AG09319 (cell line): ENCODE data around the gene FGF12.

ENCODE experiments used
- DNase-seq: peaks from one replicate; pipeline ENCODE4 v3.0.0-alpha.2; 2010; ENCODE audit warnings: low read depth; ENCODE audit errors: extremely low read depth
- CTCF ChIP-seq: IDR thresholded peaks from 2 replicates; pipeline ENCODE4 v1.5.1; 2011; ENCODE audit warnings: low read depth, mild to moderate bottlenecking, inconsistent platforms, low read length, moderate library complexity

Gene FGF12

GRCh38 chr3:192331749-192332385 is 395.5 kb downstream of the FGF12 start:
- no peak for DNase-seq
- no peak for TF ChIP-seq CTCF

- DNase-seq, result no peak
- no peak for TF ChIP-seq CTCF
Measured at GRCh38 chr3:192326656-192327055, 400.7 kb downstream of the FGF12 start.

GRCh38 chr3:192317564-192317963 is 409.8 kb downstream of the FGF12 start:
- TF ChIP-seq CTCF, result no peak
- DNase-seq, result no peak

GRCh38 chr3:192313605-192314004 is 413.7 kb downstream of the FGF12 start:
- no peak for TF ChIP-seq CTCF
- no peak for DNase-seq

- no peak for DNase-seq
Measured at GRCh38 chr3:192307631-192308030, 419.7 kb downstream of the FGF12 start.

GRCh38 chr3:192303235-192303634 is 424.1 kb downstream of the FGF12 start:
- DNase-seq, result no peak
- TF ChIP-seq CTCF, result no peak

More at GRCh38 chr3:192307631-192308030, 419.7 kb downstream of the FGF12 start:
- no peak for TF ChIP-seq CTCF

- DNase-seq, result no peak
- no peak for TF ChIP-seq CTCF
Measured at GRCh38 chr3:192302721-192303120, 424.6 kb downstream of the FGF12 start.
